NCI-H1436 (cell line): ENCODE measurements around the gene LRRC8C.
"Not testable (repeated sequence)": the region's sequence is repeated elsewhere in the genome, so short reads cannot be mapped to it uniquely, and the experiment has no call there.

Experiments used
- DNase-seq: peaks from one replicate; lab custom pipeline; 2025; lab: John Stamatoyannopoulos, UW

LRRC8C gene

GRCh38 chr1:89704014-89704413 is 71.1 kb downstream of the LRRC8C start:
- DNase-seq, result no peak

- DNase-seq, result not testable (repeated sequence)
Measured at GRCh38 chr1:89704885-89705284, 72.0 kb downstream of the LRRC8C start.

GRCh38 chr1:89705901-89706699 is 73.2 kb downstream of the LRRC8C start:
- no peak for DNase-seq

GRCh38 chr1:89706700-89707012 is 73.7 kb downstream of the LRRC8C start:
- no peak for DNase-seq

GRCh38 chr1:89708751-89709375 is 75.9 kb downstream of the LRRC8C start:
- no peak for DNase-seq

- DNase-seq, result no peak
Measured at GRCh38 chr1:89710498-89711139, 77.7 kb downstream of the LRRC8C start.

- no peak for DNase-seq
Measured at GRCh38 chr1:89711140-89711778, 78.3 kb downstream of the LRRC8C start.

- DNase-seq, result no peak
Measured at GRCh38 chr1:89712420-89712819, 79.5 kb downstream of the LRRC8C start.

GRCh38 chr1:89715677-89716076 is 82.8 kb downstream of the LRRC8C start:
- DNase-seq, result no peak

GRCh38 chr1:89719502-89720306 is 86.8 kb downstream of the LRRC8C start:
- DNase-seq, result peak; percentile 88

GRCh38 chr1:89720839-89721238 is 87.9 kb downstream of the LRRC8C start:
- no peak for DNase-seq

GRCh38 chr1:89721351-89721750 is 88.4 kb downstream of the LRRC8C start:
- no peak for DNase-seq

- no peak for DNase-seq
Measured at GRCh38 chr1:89723144-89723543, 90.2 kb downstream of the LRRC8C start.

GRCh38 chr1:89723863-89724262 is 90.9 kb downstream of the LRRC8C start:
- no peak for DNase-seq

GRCh38 chr1:89724369-89725010 is 91.6 kb downstream of the LRRC8C start:
- DNase-seq, result no peak

- DNase-seq, result no peak
Measured at GRCh38 chr1:89725011-89725370, 92.1 kb downstream of the LRRC8C start.

- no peak for DNase-seq
Measured at GRCh38 chr1:89725631-89726030, 92.7 kb downstream of the LRRC8C start.

GRCh38 chr1:89727517-89728312 is 94.8 kb downstream of the LRRC8C start:
- DNase-seq, result no peak

GRCh38 chr1:89728381-89728780 is 95.5 kb downstream of the LRRC8C start:
- DNase-seq, result no peak

GRCh38 chr1:89732206-89732605 is 99.3 kb downstream of the LRRC8C start:
- DNase-seq, result no peak
